DND-41 (cell line): Measurements from ENCODE around the gene RNF144B.

Experiments
- ATAC-seq: fragments of 200-7000 bp; cut with Tn5 transposase; 3 replicates; pipeline ENCODE4 v1.9.1; 2021; ENCODE audit warnings: low read depth; ENCODE audit not compliant: insufficient read depth
- DNase-seq: peaks from one replicate; pipeline ENCODE4 v3.0.0-alpha.2; 2020
- H2AFZ ChIP-seq: 2 replicates; pipeline ENCODE4 v1.6.0; 2012; ENCODE audit warnings: low read depth, low read length
- H3K27ac ChIP-seq: 2 replicates; pipeline ENCODE4 v1.5.1; 2012; ENCODE audit warnings: low read length, inconsistent platforms
- H3K27me3 ChIP-seq: fragments of 200-600 bp; sonication (generic); 2 replicates; pipeline ENCODE4 v1.6.0; 2012; ENCODE audit warnings: low read length, mild to moderate bottlenecking, inconsistent platforms; ENCODE audit not compliant: insufficient read depth, poor library complexity
- H3K36me3 ChIP-seq: 2 replicates; pipeline ENCODE4 v1.5.1; 2012; ENCODE audit warnings: low read length, inconsistent platforms; ENCODE audit not compliant: insufficient read depth
- H3K4me1 ChIP-seq: 2 replicates; pipeline ENCODE4 v1.5.1; 2012; ENCODE audit warnings: mild to moderate bottlenecking, low read length; ENCODE audit not compliant: insufficient read depth
- H3K4me2 ChIP-seq: 2 replicates; pipeline ENCODE4 v1.6.0; 2012; ENCODE audit warnings: mild to moderate bottlenecking, moderate library complexity, low read length, inconsistent platforms; ENCODE audit not compliant: insufficient read depth
- H3K4me3 ChIP-seq, 2 experiments: fragments of 200-600 bp in 1 of 2; shearing (Covaris generic) in 1 of 2; 2 replicates each; pipeline ENCODE4 v1.5.1; 2012 to 2016; ENCODE audit warnings: inconsistent platforms in 2 of 2, low read length in 2 of 2, mild to moderate bottlenecking in 2 of 2, low read depth in 1 of 2, moderate library complexity in 1 of 2
- H3K79me2 ChIP-seq: 2 replicates; pipeline ENCODE4 v1.6.0; 2012; ENCODE audit warnings: low read length, inconsistent platforms; ENCODE audit not compliant: insufficient read depth
- H3K9ac ChIP-seq: 2 replicates; pipeline ENCODE4 v1.6.0; 2012; ENCODE audit warnings: low read depth, mild to moderate bottlenecking, inconsistent platforms, low read length, moderate library complexity
- H3K9me3 ChIP-seq: 2 replicates; pipeline ENCODE4 v1.5.1; 2012; ENCODE audit warnings: low read length, moderate library complexity, mild to moderate bottlenecking, inconsistent platforms; ENCODE audit not compliant: insufficient read depth, severe bottlenecking
- H4K20me1 ChIP-seq: 2 replicates; pipeline ENCODE4 v1.6.0; 2012; ENCODE audit warnings: low read length; ENCODE audit not compliant: insufficient read depth
- EZH2 ChIP-seq: IDR thresholded peaks from 3 replicates; pipeline ENCODE4 v1.6.1; 2012; ENCODE audit warnings: borderline replicate concordance, low read depth, mild to moderate bottlenecking, moderate library complexity, low read length, inconsistent platforms; ENCODE audit not compliant: severe bottlenecking
- TF ChIP-seq, protein P1 (sequence below): IDR thresholded peaks from 2 replicates; pipeline ENCODE4 v1.5.1; 2012; ENCODE audit warnings: borderline replicate concordance, low read length, moderate library complexity, mild to moderate bottlenecking; ENCODE audit not compliant: poor library complexity, severe bottlenecking; ENCODE audit errors: extremely low read depth

The RNF144B gene

DNA sequence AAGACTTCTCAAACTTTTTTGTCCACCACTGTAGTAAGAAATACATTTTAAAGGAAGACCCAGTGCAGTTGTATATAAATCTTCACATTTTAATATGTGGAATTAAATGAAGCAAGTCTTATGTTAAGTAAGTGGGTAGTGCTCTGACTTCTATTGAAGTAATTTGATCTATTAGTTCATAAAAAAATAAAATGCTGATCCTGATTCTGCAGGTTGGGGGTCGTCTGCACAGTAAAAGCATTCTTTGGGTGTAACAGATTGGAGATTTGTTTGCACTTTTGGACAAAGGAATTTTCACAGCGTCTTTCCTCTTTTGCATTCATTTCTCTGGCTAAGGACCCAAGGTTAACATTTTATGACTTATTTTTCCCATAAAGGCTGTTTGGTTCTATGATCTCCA lies 106.8 kb downstream of the RNF144B start:
- no peak overlapping the region for H2AFZ ChIP-seq
- no peaks in the 10 kb centered on the region for H4K20me1 ChIP-seq
- no peaks in the 10 kb centered on the region for H3K4me1 ChIP-seq
- no peak for DNase-seq
- H3K27me3 ChIP-seq, result no peaks in the 10 kb centered on the region
- H3K4me3 ChIP-seq, result no peak overlapping the region
- no peak overlapping the region for H3K9ac ChIP-seq
- no peaks in the 10 kb centered on the region for H3K79me2 ChIP-seq
- H3K36me3 ChIP-seq, result no peaks in the 10 kb centered on the region
- no peak for TF ChIP-seq EZH2
- TF ChIP-seq, protein P1, sequence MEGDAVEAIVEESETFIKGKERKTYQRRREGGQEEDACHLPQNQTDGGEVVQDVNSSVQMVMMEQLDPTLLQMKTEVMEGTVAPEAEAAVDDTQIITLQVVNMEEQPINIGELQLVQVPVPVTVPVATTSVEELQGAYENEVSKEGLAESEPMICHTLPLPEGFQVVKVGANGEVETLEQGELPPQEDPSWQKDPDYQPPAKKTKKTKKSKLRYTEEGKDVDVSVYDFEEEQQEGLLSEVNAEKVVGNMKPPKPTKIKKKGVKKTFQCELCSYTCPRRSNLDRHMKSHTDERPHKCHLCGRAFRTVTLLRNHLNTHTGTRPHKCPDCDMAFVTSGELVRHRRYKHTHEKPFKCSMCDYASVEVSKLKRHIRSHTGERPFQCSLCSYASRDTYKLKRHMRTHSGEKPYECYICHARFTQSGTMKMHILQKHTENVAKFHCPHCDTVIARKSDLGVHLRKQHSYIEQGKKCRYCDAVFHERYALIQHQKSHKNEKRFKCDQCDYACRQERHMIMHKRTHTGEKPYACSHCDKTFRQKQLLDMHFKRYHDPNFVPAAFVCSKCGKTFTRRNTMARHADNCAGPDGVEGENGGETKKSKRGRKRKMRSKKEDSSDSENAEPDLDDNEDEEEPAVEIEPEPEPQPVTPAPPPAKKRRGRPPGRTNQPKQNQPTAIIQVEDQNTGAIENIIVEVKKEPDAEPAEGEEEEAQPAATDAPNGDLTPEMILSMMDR, result no peak
- no peaks in the 10 kb centered on the region for H3K9me3 ChIP-seq
- ATAC-seq, result no peak
- H3K4me2 ChIP-seq, result no peak overlapping the region
- no peak overlapping the region for H3K27ac ChIP-seq

DNA sequence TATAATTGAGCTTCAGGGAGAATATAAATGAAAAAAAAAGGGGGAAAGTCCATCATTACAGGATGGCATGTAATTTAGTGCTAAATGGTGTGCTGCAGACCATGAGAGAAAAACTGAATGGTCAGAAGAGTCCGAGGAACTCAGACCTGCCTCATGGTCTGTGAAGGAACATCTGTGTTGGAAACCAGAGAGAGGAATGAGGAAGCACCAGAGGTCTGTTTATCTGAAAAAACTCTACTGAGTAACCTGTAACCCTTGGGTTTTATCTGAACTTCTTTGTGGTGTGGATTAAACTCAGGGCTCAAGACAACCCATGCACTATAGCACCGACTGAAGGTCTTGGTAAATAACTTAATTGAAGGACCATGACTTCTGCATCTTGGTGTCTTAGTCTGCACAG lies 108.1 kb downstream of the RNF144B start:
- TF ChIP-seq, protein P1, result no peak
- no peak for TF ChIP-seq EZH2
- Histone ChIP-seq H3K4me1 (no peaks in the 10 kb centered on the region), H3K36me3 (no peaks in the 10 kb centered on the region), H3K79me2 (no peaks in the 10 kb centered on the region), H3K4me3 (no peak overlapping the region), H2AFZ (no peak overlapping the region), H3K27ac (no peak overlapping the region), H4K20me1 (no peaks in the 10 kb centered on the region), H3K9me3 (no peaks in the 10 kb centered on the region), H3K27me3 (no peaks in the 10 kb centered on the region), H3K4me2 (no peak overlapping the region), H3K9ac (no peak overlapping the region)
- DNase-seq (no peak), ATAC-seq (no peak)

DNA sequence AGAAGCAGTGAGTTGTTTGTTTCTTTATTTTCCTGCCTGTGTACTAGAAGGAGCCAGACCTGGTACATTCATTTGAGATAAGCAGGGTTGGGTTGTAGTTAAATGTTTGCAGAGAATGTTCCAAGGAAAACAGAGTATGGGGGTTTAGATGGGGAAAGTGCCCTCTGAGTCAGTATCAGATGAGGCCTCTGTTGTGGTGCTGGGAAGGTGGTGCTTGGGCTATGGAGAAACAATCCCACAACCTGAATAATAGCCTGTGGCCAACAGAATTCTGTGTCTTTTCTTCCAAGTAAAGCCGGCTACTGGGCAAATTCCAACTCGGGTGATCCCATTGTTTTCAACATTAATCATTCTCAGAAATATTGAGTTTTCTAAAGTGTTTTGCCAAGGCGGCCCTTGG lies 109.3 kb downstream of the RNF144B start:
- DNase-seq (no peak), ATAC-seq (no peak)
- H3K79me2 ChIP-seq, result no peaks in the 10 kb centered on the region
- no peak for TF ChIP-seq EZH2
- TF ChIP-seq, protein P1, result no peak
- no peaks in the 10 kb centered on the region for H3K27me3 ChIP-seq
- H3K9ac ChIP-seq, result no peak overlapping the region
- no peaks in the 10 kb centered on the region for H3K9me3 ChIP-seq
- no peaks in the 10 kb centered on the region for H4K20me1 ChIP-seq
- no peak overlapping the region for H2AFZ ChIP-seq
- no peak overlapping the region for H3K4me2 ChIP-seq
- H3K4me3 ChIP-seq, result no peak overlapping the region
- H3K27ac ChIP-seq, result no peak overlapping the region
- H3K36me3 ChIP-seq, result no peaks in the 10 kb centered on the region
- no peaks in the 10 kb centered on the region for H3K4me1 ChIP-seq

DNA sequence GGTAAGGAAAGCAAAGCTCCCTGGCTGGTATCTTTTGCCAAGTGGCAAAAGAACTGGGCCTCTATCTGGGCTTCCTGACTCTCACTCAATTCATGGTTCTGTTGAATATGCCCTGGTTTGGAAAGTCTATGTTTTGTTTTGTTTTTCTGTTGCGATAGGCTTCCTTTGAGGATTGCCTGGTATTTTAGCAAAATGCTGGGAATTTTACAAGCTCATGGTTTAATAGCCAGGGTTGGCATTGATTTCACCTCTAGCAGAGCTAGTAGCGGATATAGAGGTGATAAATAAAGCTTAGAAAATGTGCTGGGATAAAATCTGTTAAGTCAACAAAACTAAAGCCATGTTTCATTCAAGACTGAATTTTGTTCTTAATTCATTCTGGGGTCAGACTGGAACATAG lies 109.9 kb downstream of the RNF144B start:
- no peaks in the 10 kb centered on the region for H4K20me1 ChIP-seq
- TF ChIP-seq EZH2, result no peak
- H3K27ac ChIP-seq, result no peak overlapping the region
- DNase-seq (no peak), ATAC-seq (no peak)
- no peak overlapping the region for H3K4me3 ChIP-seq
- no peak overlapping the region for H3K4me2 ChIP-seq
- H2AFZ ChIP-seq, result no peak overlapping the region
- H3K9me3 ChIP-seq, result no peaks in the 10 kb centered on the region
- H3K27me3 ChIP-seq, result no peaks in the 10 kb centered on the region
- H3K79me2 ChIP-seq, result no peaks in the 10 kb centered on the region
- H3K9ac ChIP-seq, result no peak overlapping the region
- H3K36me3 ChIP-seq, result no peaks in the 10 kb centered on the region
- H3K4me1 ChIP-seq, result no peaks in the 10 kb centered on the region
